Fibroblast of skin of left biceps (primary cell): ENCODE results near the gene DUXA.
"Not testable (repeated sequence)": the region's sequence is repeated elsewhere in the genome, so short reads cannot be mapped to it uniquely, and the experiment has no call there.

ENCODE experiments used
- DNase-seq, 2 experiments: peaks; one replicate each; pipeline ENCODE4 v3.0.0-alpha.2; 2013; ENCODE audit warnings: low read depth in 2 of 2

Gene DUXA

DNA sequence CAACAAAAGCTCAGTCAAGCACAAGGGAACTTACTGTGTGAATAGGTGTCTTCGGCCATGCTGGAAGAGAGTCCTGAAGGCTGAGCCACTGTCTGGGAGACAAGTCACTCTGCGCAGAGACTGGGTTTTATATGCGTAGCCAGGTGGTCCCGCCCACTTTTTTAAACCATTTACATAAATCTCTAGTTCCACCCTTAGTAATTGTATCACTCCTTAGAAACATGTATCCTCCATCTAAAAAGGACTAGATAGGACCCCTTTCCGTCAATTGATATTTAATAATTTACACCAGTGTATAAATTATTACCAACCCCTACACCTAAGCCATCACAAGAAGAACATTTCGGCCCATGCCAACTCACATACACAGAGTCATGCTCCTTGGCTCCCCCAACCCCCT, at the start of gene DUXA:
DUXA (minus strand) TSS at position 101 of the 400 bp plus-strand sequence; CDS start at position 59, 42 bp downstream.
- DNase-seq: no peak

DNA sequence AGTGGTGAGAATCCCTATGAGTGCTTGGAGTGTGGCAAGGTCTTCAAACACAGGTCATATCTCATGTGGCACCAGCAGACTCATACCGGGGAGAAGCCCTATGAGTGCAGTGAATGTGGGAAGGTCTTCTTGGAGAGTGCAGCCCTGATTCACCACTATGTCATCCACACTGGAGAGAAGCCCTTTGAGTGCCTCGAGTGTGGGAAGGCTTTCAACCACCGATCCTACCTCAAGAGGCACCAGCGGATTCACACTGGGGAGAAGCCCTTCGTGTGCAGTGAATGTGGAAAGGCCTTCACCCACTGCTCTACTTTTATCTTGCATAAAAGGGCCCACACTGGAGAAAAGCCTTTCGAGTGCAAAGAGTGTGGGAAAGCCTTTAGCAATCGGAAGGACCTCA, 44.8 kb upstream of the DUXA start:
- DNase-seq: no peak

DNA sequence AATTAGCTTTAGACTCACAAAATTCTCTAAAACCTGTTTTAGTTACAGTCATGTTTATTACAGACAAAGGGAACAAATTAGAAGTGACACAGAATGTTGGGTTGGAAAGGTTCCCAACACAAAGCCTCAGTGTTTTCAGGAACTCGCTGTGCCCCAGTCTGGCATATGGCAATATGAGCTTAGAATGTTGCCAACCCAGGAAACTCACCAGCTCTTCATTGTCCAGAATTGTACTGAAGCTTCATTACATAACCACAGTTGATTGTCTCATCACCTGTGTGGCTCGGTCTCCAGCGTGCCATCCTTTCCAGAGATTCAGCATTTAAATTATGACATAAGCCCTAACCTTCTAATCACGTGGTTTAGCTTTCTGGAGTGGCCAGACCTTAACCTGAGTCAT, 43.1 kb upstream of the DUXA start:
- DNase-seq: no peak

DNA sequence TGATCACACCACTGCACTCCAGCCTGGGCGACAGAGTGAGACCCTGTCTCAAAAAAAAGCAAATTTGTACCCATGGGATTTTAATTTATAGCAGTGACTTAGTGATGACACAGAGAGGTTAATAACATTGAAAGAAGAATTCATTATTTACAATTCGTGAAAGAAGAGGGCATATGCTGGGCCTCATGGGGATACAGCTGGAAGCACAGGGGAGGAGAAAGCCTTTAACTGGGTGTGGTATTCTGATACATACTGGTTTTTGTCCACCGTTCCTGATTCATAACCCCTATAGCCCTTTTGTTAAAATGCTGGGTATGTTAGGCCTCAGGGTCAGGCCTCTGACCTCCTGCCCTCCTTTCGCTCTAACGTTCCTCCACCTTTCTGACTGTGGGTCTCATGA, 34.9 kb upstream of the DUXA start:
- no peak for DNase-seq

DNA sequence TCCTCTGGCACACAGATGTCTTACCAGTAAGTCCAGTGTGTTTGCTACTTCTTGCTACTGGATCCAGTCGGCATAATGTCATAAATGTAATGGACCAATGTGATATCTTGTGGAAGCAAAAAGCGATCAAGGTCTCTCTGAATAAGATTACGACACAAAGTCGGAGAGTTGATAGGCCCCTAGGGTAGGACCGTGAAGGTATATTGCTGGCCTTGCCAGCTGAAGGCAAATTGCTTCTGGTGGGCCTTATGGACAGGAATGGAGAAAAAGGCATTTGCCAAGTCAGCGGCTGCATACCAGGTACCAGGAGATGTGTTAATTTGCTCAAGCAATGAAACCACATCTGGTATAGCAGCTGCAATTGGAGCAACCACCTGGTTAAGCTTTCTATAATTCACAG, 30.6 kb upstream of the DUXA start:
- not testable (repeated sequence) for DNase-seq

DNA sequence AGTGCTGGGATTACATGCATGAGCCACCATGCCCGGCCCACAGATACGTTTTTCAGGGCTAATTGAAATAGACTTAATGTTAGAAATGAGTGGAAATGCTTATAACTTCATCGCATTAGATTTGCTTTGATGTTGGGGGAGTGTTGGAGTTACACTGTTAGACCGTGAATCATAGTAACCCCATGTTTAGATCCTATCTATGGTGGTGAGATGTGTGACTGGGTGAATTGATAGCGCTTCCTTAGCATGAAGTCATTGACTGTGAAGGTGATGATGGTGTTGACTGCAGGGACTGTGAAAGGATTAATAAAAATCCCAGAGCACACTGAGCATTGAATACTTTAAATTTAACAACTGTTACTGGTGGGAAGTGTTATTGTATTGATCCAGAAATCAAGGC, 25.7 kb upstream of the DUXA start:
- no peak for DNase-seq

DNA sequence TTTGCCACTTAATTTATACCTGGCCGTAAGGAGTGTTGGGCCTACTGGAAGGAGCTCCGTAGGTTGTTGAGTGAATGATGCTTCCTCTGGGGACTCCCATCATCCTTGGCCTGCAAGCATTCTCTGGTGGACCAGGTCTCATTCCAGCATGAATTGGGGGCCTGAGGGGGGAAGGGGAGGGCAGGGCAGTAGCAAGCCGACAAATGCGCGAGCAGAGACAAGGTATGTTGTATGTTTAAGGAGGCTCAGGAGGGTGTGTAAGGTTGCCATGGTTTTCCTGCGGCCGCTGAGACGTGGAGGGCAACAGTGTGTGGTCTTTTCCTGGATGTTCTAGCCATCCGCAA, 24.8 kb upstream of the DUXA start:
- DNase-seq: no peak

DNA sequence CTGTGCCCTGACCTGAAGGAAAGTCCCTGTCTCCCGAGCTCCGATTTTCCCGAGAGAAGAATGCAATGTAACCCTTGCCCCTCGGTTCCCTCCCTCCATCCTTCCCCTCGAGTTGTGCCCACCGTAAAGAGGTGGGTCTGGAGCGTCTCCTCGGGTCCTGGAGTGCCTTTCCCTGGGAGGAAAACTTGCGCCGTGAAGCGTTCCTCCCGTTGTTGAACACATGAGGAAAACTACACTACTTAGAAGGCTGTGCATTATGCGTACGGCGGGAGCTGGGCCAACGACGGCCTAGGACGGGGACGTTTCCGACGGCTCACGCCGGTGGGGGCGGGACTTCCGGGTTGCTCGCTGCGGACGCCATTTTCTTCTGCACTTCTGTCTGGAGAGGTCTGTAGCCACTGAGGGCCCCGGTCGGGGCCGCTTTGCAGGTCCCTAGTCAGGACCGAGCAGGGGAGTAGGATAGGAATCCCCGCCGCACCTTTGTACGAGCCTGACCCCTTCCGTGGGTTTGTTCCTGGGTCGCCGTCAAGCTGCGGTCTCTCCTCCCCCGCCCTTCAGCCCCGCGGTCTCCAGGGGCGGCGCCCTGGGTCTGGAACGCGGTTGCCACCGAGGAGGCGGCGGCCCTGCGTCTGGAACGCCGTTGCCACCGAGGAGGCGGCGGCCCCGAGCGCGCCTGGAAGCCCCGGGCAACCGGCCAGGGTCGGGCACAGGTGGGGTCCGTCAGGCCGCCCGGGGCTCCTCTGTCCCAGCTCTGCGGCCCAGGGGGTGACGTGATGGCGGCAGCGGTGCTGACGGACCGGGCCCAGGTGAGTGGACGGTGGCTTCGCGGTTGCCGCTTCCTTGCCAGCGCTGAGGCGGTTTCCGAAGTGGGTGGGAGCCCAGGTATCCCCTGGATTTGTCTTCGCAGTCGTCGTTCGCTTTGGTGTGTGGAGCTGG, 24.1 kb upstream of the DUXA start, which contains the start of gene ZNF264:
ZNF264 (plus strand) TSS at position 360 of the 936 bp plus-strand sequence; CDS start at position 774, 414 bp downstream.
- DNase-seq: peak; percentile 55 to 59

DNA sequence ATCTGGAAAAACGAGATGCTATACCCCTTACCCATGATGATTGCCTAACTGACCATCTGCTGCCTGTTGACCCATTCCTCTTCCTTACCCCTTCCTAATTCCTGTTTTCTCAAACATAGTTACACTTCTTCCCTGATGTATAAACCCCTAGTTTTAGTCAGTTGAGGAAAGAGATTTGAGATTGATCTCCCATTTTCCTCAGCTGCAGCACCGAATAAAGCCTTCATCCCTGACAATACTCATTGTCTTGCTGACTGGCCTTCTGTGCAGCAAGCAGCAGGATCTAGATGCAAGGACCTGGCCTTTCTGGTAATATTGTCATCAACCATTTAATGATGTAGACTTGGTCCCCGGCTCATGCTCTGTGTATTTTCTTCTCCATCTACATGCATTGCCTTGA, 23.0 kb upstream of the DUXA start:
- no peak for DNase-seq

DNA sequence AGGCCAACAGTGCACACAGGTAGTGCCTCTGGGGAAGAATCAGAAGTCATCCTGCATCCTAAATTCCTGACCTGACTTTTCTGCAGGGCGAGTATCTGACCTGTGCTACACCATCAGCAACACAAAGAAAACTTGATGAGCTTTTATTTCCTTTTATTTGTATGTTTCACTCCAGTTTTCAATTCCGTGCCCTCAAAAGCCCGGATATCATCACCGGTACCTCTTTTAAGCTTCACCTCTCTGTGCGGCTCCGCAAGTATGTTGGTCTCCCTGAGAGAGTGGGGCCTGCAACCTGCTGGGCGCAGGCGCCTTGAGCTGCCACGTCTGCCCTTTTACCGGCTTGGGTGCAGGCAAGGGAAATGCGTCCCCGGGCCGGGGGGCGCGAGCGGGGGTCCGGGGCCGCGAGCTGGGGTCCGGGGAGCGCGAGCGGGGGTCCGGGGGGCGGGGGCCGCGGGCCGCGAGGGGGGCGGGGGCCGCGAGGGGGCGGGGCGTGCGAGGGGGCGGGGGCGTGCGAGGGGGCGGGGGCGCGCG, 4.3 kb upstream of the DUXA start:
- no peak for DNase-seq

DNA sequence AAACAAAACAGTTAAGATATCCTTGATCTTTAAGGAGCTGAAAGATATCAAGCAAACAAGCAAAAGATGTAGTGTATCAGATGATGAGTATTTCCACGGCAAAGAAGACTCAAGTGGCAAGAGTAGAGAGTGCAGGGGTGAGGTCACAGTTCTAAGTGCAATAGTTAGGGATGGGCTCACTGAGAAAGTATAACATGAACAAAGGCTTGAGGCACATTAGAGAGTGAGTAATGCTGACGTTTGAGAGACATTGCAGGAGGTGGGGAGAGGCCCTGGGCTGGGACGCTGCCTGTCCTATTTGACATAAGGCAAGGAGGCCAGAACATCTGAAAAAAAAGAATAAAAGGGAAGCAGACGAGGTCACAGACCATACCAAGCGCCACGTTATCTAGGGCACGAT, 1.4 kb downstream of the DUXA start:
- DNase-seq: no peak

DNA sequence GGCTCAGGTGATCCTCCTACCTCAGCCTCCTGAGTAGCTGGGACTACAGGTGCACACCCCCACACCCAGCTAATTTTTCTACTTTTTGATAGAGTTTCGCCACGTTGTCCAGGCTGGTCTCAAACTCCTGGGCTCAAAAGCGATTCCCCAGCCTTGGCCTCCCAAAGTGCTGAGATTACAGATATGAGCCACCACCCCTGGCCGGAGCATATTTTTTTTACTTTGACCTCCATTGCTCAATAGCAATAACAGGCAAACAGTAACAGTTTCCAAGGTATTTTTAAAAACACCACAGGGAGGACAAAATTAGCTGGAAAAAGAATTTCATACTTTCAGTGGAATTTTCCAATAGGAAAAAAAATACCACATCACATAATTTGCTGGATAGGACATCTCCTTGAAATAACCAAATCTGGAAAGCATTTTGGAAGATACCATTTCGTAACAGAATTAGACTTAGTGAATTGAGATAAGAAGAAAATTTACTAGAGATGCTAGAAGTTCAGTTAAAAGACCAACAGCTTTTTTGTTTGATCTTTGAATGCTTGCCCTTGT, 5.2 kb downstream of the DUXA start:
- DNase-seq: no peak

DNA sequence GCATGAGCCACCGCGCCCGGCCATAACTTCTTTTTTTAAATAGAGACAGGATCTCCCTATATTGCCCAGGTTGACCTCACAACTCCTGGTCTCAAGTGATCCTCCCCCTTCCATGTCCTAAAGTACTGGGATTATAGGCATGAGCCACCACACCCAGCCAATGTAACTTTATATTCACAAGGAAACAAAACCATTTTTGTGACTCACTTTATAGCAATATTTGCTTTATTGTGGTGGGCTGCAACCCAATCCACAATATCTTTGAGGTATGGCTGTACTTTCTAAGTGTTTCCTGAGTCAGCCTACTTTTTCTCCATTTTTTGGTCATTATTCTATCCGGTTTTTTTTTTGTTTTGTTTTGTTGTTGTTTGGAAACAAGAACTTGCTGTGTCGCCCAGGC, 14.4 kb downstream of the DUXA start:
- no peak for DNase-seq

DNA sequence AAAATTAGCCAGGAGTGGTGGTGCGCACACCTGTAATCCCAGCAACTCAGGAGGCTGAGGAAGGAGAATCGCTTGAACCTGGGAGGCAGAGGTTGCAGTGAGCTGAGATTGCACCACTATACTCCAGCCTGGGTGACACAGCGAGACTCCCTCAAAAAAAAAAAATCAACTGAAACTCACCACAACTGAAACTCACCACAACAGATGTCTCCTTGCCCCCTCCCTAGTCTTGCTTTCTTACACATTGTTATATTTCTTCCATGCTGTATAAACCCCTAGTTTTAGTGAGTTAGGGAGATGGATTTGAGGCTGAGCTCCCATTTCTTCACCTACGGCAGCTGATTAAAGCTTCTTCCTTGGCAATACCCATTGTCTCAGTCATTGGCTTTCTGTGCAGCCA, 25.6 kb downstream of the DUXA start:
- no peak for DNase-seq

DNA sequence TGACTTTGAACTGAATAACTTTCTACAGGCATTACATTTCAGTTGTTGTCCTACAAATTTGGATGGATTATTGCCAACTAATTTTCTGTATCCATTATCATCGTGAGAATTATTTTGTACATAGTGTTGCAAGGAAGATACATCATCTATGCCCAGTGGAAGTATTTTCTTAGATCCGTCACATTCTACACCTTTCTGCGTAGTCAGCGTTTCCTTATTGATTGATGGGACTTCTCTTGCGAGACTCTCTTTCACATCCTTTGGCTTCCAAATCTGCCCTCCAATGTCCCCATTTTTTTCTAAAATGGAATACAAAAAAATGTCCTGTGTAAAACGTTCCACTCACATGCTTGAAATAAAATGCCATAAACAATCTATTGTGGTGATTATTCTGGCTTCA, 31.5 kb downstream of the DUXA start:
- DNase-seq: no peak

DNA sequence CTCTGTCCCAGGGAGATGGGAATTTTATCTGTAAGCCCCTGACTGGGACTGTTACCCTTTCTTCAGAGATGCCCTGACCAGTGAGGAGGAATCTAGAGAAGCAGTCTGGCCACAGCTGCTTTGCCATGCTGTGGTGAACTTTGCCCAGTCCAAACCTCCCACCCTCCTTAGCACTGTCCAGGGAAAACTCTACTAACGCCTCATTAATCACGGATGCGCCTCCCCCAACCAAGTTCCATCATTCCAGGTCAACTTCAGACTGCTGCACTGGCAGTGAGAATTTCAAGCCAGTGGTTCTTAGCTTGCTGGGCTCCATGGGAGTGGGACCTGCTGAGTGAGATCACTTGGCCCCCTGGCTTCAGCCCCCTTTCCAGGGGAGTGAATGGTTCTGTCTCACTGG, 39.9 kb downstream of the DUXA start:
- not testable (repeated sequence) for DNase-seq

DNA sequence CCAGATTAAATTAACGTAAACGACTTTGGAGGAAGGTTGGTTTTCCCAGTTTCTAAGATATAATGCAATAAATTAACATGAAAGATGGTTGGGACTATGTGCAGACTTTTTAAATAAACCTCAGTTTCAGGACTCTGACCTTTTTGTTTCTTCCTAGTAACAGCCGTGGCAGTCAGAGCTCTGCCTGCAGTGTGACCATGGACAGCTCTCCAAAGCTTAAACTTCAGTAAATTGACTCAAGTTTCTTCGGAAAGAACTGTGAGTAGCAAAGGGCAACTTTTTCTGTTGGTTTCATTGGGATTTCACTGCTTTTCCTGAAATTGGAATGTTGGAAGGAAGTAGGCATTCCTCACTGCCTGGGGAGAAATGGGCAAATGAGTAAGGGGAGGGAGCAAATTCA, 43.4 kb downstream of the DUXA start:
- no peak for DNase-seq

DNA sequence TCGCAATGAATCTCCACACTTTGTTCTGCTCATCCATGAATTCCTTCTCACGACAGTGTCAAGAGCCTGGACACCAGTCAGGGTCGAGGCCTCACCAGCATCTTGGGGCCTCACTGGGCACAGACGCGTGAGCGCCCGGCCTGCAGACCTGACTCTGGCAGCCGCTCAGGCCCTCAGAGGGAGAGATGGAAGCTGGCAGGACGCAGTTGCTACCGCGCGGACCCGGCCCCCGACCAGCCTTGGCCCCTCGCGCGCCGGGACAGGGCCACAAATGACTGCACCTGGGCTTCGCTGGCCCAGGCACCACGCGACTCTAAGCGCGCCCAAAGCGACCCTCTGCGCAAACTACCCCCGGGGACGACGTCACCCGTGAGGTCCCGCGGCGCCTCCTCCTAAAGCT, 48.4 kb downstream of the DUXA start:
- no peak for DNase-seq

DNA sequence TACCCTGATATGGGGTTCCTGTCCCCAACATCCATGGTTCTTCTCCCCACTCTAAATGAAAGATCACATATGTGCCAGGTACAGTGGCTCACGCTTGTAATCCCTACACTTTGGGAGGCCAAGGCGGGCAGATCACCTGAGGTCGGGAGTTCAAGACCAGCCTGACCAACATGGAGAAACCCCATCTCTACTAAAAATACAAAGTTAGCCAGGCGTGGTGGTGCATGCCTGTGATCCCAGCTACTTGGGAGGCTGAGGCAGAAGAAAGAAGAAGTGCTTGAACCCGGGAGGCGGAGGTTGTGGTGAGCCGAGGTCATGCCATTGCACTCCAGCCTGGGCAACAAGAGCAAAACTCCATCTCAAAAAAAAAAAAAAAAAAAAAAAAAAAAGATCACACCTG, 53.8 kb downstream of the DUXA start:
- not testable (repeated sequence) for DNase-seq

DNA sequence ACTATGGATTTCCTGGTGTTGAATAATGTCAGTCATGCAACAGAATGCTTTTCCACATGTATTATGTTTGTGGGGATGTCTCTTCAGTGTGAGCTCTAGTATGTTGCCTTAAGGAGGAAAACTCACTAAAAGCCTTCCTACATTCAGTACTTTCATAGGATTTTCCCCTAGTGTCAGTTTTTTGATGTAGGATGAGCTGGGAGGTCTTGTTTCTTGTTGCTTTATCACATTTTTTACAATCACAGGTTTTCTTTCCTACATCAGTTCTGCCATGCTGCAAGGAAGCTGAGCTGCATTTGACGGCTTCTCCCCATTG, 56.0 kb downstream of the DUXA start:
- DNase-seq: no peak

DNA sequence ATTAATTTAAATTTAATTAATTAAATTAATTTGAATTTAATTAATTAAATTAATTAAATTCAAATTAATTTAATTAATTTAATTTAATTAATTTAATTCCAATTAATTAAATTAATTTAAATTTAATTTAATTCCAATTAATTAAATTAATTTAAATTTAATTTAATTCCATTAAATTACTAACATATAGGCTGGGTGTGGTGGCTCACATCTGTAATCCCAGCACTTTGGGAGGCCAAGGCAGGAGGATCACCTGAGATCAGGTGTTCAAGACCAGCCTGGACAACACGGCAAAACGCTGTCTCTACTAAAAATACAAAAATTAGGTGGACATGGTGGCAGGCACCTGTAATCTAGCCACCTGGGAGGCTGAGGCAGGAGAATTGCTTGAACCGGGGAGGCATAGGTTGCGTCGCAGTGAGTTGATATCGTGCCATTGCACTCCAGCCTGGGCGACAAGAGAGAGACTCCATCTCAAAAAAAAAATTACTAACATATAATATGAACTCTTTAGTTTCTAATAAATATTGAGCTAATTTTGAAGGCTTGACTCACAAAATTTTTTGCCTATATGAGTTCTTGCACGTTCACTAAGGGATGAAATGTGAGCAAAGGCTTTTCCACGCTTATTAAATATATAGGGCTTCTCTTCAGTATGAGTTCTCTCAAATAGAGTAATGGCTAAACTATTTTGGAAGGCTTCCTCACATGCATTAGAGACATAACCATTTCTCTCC, 56.5 kb downstream of the DUXA start:
- no peak for DNase-seq

DNA sequence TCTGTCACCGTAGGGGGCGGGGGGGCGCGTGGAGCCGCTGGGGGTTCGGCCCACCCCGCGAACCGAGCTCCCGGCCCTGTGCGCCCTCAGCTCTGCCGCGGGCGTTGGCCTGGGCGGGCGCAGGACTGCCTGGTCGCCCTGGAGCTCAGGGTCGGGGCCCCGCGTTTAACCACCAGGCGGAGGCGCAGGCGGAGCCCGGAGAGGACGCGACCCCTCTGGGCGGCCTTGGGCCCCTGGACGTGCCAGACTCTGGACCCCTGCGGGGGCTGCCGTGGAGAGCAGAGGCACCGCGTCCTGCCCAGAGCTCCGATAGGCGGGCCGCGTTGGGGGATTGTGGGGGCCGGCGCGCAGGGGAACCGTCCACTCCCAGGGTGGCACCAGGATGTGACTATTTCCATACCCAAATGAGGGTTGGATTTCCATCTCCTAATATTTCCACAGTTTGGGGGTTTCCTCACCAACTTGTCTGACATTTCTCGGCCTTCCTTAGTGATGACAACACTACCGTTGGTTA, 60.5 kb downstream of the DUXA start:
- no peak for DNase-seq
